Measurements from ENCODE around the gene PKP1. TPM values are rescaled to one million over a fixed set of nuclear protein-coding genes. Genes with fewer than 3 reads are reported as not detected.

Gene PKP1
- total and polyA plus RNA-seq, 2 experiments from 2014 or later, result 0.19 to 0.83 TPM

- no peak overlapping the region for H3K27ac ChIP-seq (ENCODE audit: low read depth)
- no peaks in the 10 kb centered on the region for H4K20me1 ChIP-seq (replicated peaks; ENCODE audit: insufficient read depth)
- no peaks in the 10 kb centered on the region for H3K79me2 ChIP-seq (replicated peaks; ENCODE audit: insufficient read depth)
- Mint-ChIP-seq H3K27ac (no peak overlapping the region), H3K9me3 (peaks cover 7% of the 10 kb centered on the region; the same call in 2 of the 3 replicates), H3K27me3 (ENCODE audit: insufficient read depth, low read depth, poor library complexity) (peaks cover 9% of the 10 kb centered on the region), H3K4me3 (no peak overlapping the region), H3K4me1 (peaks cover 35% of the 10 kb centered on the region), H3K36me3 (ENCODE audit: low read depth) (no peaks in the 10 kb centered on the region)
- peaks cover 4% of the 10 kb centered on the region; the same call in 1 of the 2 replicates for H3F3A ChIP-seq (replicated peaks; ENCODE audit: low read depth)
- peaks cover 19% of the 10 kb centered on the region for H3K4me1 ChIP-seq (ENCODE audit: insufficient read depth)
- no peak overlapping the region for H2AFZ ChIP-seq
- no peaks in the 10 kb centered on the region; the same call in 1 of the 2 replicates for H3K36me3 ChIP-seq (ENCODE audit: insufficient read depth)
- no peak for DNase-seq (ENCODE audit: low spot score)
- peaks cover 6% of the 10 kb centered on the region; the same call in 1 of the 2 replicates for H3K9me2 ChIP-seq (ENCODE audit: insufficient read depth)
- no peak overlapping the region for H3K4me2 ChIP-seq
- TF ChIP-seq NANOG (IDR thresholded peaks at IDR 0.05; ENCODE audit: borderline replicate concordance) (no peak), CREB1 (CRISPR knock-in tag; IDR thresholded peaks at IDR 0.05; ENCODE audit: low read depth) (no peak), JUNB (IDR thresholded peaks at IDR 0.05; ENCODE audit: unreplicated experiment) (no peak), ZNF114 (CRISPR knock-in tag; IDR thresholded peaks at IDR 0.05) (no peak), ETS1 (IDR thresholded peaks at IDR 0.05) (no peak), CTCF (conservative IDR thresholded peaks at IDR 0.05; ENCODE audit: low read depth in 2 of 2) (no peak), REST (IDR thresholded peaks at IDR 0.05; ENCODE audit: unreplicated experiment) (no peak), ZNF462 (CRISPR knock-in tag; IDR thresholded peaks at IDR 0.05) (no peak), EZH2 (IDR thresholded peaks at IDR 0.05; ENCODE audit: low read depth, unreplicated experiment) (no peak), STAT1 (IDR thresholded peaks at IDR 0.05; ENCODE audit: unreplicated experiment) (no peak), POLR2AphosphoS5 (IDR thresholded peaks at IDR 0.05; ENCODE audit: low read depth) (no peak)
- no peak for ATAC-seq
- H3K27me3 ChIP-seq (ENCODE audit: insufficient read depth), result no peaks in the 10 kb centered on the region
- H3K4me3 ChIP-seq, result no peak overlapping the region
Measured at GRCh38 chr1:201345081-201345355, 61.7 kb downstream of the PKP1 start.
